NCI-H2227 (cell line): ENCODE data around the gene TYW5.

Experiments
- DNase-seq: peaks from one replicate; lab custom pipeline; 2025; ENCODE audit not compliant: unreplicated experiment; lab: John Stamatoyannopoulos, UW

Gene TYW5

GRCh38 chr2:199955339-199956061 lies at the start of gene TYW5, which contains the start of gene MAIP1:
TYW5 (minus strand) TSS chr2:199955491; CDS start chr2:199955470, 21 bp downstream.
MAIP1 (plus strand) TSS chr2:199955582; CDS start chr2:199955799, 217 bp downstream.
- DNase-seq: peak; percentile 94

- DNase-seq: no peak
These were observed 48.2 kb upstream of the TYW5 start for GRCh38 chr2:200003444-200003843.

GRCh38 chr2:200000444-200001163 lies 45.3 kb upstream of the TYW5 start:
- DNase-seq: no peak

GRCh38 chr2:199999166-199999565 lies 43.9 kb upstream of the TYW5 start:
- no peak for DNase-seq

- DNase-seq: no peak
These were observed 42.0 kb upstream of the TYW5 start for GRCh38 chr2:199997296-199997695.

GRCh38 chr2:199994896-199995295 lies 39.6 kb upstream of the TYW5 start:
- DNase-seq: no peak

GRCh38 chr2:199994371-199994770 lies 39.1 kb upstream of the TYW5 start:
- DNase-seq: no peak

- DNase-seq: no peak
These were observed 37.0 kb upstream of the TYW5 start for GRCh38 chr2:199992296-199992695.

- DNase-seq: no peak
These were observed 36.4 kb upstream of the TYW5 start for GRCh38 chr2:199991691-199992090.

- no peak for DNase-seq
These were observed 34.5 kb upstream of the TYW5 start for GRCh38 chr2:199989822-199990221.

GRCh38 chr2:199988151-199988550 lies 32.9 kb upstream of the TYW5 start:
- no peak for DNase-seq

GRCh38 chr2:199987586-199987985 lies 32.3 kb upstream of the TYW5 start:
- DNase-seq: no peak

GRCh38 chr2:199985625-199986207 lies 30.4 kb upstream of the TYW5 start:
- DNase-seq: peak; percentile 77

- no peak for DNase-seq
These were observed 29.5 kb upstream of the TYW5 start for GRCh38 chr2:199984755-199985154.

GRCh38 chr2:199984159-199984558 lies 28.9 kb upstream of the TYW5 start:
- no peak for DNase-seq

GRCh38 chr2:199983534-199983933 lies 28.2 kb upstream of the TYW5 start:
- DNase-seq: no peak

GRCh38 chr2:199982126-199982843 lies 27.0 kb upstream of the TYW5 start:
- no peak for DNase-seq

- peak; percentile 87 for DNase-seq
These were observed 24.7 kb upstream of the TYW5 start for GRCh38 chr2:199979832-199980628.

GRCh38 chr2:199979398-199979797 lies 24.1 kb upstream of the TYW5 start:
- no peak for DNase-seq

GRCh38 chr2:199977984-199978415 lies 22.7 kb upstream of the TYW5 start:
- no peak for DNase-seq
